Trophoblast cell (in vitro differentiated cells and primary cell): Measurements from ENCODE around the gene NBAS.
"Not testable (repeated sequence)": the region's sequence is repeated elsewhere in the genome, so short reads cannot be mapped to it uniquely, and the experiment has no call there.

Experiments used
- DNase-seq, 2 donors: peaks; one replicate each; pipeline ENCODE4 v3.0.0-alpha.2; 2016
- H2AFZ ChIP-seq: 2 replicates; pipeline ENCODE4 v1.6.1; 2013; ENCODE audit warnings: low read length, moderate library complexity, mild to moderate bottlenecking; ENCODE audit not compliant: insufficient read depth, poor library complexity
- H2AK5ac ChIP-seq: 2 replicates; pipeline ENCODE4 v1.6.1; 2013; ENCODE audit warnings: mild to moderate bottlenecking, low read length
- H2BK120ac ChIP-seq: 2 replicates; pipeline ENCODE4 v1.6.1; 2013; ENCODE audit warnings: low read length, mild to moderate bottlenecking, moderate library complexity; ENCODE audit not compliant: insufficient read depth, poor library complexity
- H2BK12ac ChIP-seq: 2 replicates; pipeline ENCODE4 v1.6.1; 2013; ENCODE audit warnings: mild to moderate bottlenecking, low read length, moderate library complexity
- H2BK5ac ChIP-seq: 2 replicates; pipeline ENCODE4 v1.6.1; 2013; ENCODE audit warnings: low read length, low read depth, moderate library complexity, mild to moderate bottlenecking; ENCODE audit not compliant: poor library complexity
- H3K14ac ChIP-seq: 2 replicates; pipeline ENCODE4 v1.6.1; 2013; ENCODE audit warnings: mild to moderate bottlenecking, low read length
- H3K18ac ChIP-seq: 2 replicates; pipeline ENCODE4 v1.6.1; 2013; ENCODE audit warnings: mild to moderate bottlenecking, low read length
- H3K23ac ChIP-seq: 2 replicates; pipeline ENCODE4 v1.6.1; 2013; ENCODE audit warnings: low read length
- H3K27ac ChIP-seq: 2 replicates; pipeline ENCODE4 v1.5.1; 2013; ENCODE audit warnings: low read depth, mild to moderate bottlenecking, inconsistent platforms, low read length, moderate library complexity
- H3K27me3 ChIP-seq: 2 replicates; pipeline ENCODE4 v1.6.1; 2013; ENCODE audit warnings: inconsistent platforms, mild to moderate bottlenecking, low read length, moderate library complexity; ENCODE audit not compliant: insufficient read depth
- H3K36me3 ChIP-seq, 2 experiments: 1 replicate in 1 of 2; 2 replicates in 1 of 2; pipeline ENCODE4 v1.6.1; 2013; ENCODE audit warnings: low read length in 2 of 2, mild to moderate bottlenecking in 2 of 2, moderate library complexity in 1 of 2; ENCODE audit not compliant: insufficient read depth in 2 of 2, control insufficient read depth in 1 of 2
- H3K4ac ChIP-seq: 2 replicates; pipeline ENCODE4 v1.6.1; 2013; ENCODE audit warnings: low read depth, mild to moderate bottlenecking, low read length, moderate library complexity
- H3K4me1 ChIP-seq, 2 experiments: 1 replicate in 1 of 2; 2 replicates in 1 of 2; pipeline ENCODE4 v1.6.1; 2013; ENCODE audit warnings: low read length in 2 of 2, mild to moderate bottlenecking in 2 of 2, moderate library complexity in 1 of 2; ENCODE audit not compliant: insufficient read depth in 2 of 2, control insufficient read depth in 1 of 2
- H3K4me2 ChIP-seq: 2 replicates; pipeline ENCODE4 v1.6.1; 2013; ENCODE audit warnings: inconsistent platforms, mild to moderate bottlenecking, low read length, moderate library complexity
- H3K4me3 ChIP-seq: 2 replicates; pipeline ENCODE4 v1.5.1; 2013; ENCODE audit warnings: mild to moderate bottlenecking, low read depth, low read length, inconsistent platforms
- H3K79me1 ChIP-seq: one replicate; pipeline ENCODE4 v1.6.1; 2013; ENCODE audit warnings: low read length
- H3K79me2 ChIP-seq: 2 replicates; pipeline ENCODE4 v1.6.1; 2013; ENCODE audit warnings: low read length, mild to moderate bottlenecking; ENCODE audit not compliant: control insufficient read depth, insufficient read depth, poor library complexity
- H3K9ac ChIP-seq: 2 replicates; pipeline ENCODE4 v1.6.1; 2013; ENCODE audit warnings: mild to moderate bottlenecking, low read length
- H3K9me3 ChIP-seq: 2 replicates; pipeline ENCODE4 v1.6.1; 2013; ENCODE audit warnings: low read depth, mild to moderate bottlenecking, control low read depth, inconsistent platforms, low read length; ENCODE audit not compliant: insufficient read depth
- H4K12ac ChIP-seq: 2 replicates; pipeline ENCODE4 v1.6.1; 2013; ENCODE audit warnings: low read depth, mild to moderate bottlenecking, low read length, moderate library complexity
- H4K8ac ChIP-seq: 2 replicates; pipeline ENCODE4 v1.6.1; 2013; ENCODE audit warnings: low read depth, mild to moderate bottlenecking, low read length, moderate library complexity
- H4K91ac ChIP-seq: one replicate; pipeline ENCODE4 v1.6.1; 2013; ENCODE audit warnings: low read depth, mild to moderate bottlenecking, low read length, moderate library complexity
- WGBS: extraction: QIAGEN DNeasy Blood & Tissue Kit; methylation state at CpG from one replicate; pipeline ENCODE4 v1.1.7; 2013; ENCODE audit warnings: missing lambda C conversion rate; ENCODE audit not compliant: insufficient read length, insufficient coverage; ENCODE audit errors: extremely low coverage; 5-methylcytosine and 5-hydroxymethylcytosine counted together

Gene NBAS

GRCh38 chr2:15410884-15411283 lies 150.2 kb downstream of the NBAS start:
- Histone ChIP-seq H2BK12ac (no peak overlapping the region), H3K36me3 (peaks cover 0 to 3% of the 10 kb centered on the region in 2 experiments), H3K23ac (no peak overlapping the region), H3K27ac (no peak overlapping the region), H3K4ac (no peak overlapping the region), H3K4me3 (no peak overlapping the region), H3K4me1 (no peaks in the 10 kb centered on the region), H4K8ac (no peak overlapping the region), H2AK5ac (no peak overlapping the region), H4K12ac (no peak overlapping the region), H3K18ac (no peak overlapping the region), H2AFZ (no peak overlapping the region), H4K91ac (no peak overlapping the region), H2BK120ac (no peak overlapping the region), H2BK5ac (no peak overlapping the region), H3K9me3 (no peaks in the 10 kb centered on the region), H3K27me3 (no peaks in the 10 kb centered on the region), H3K9ac (no peak overlapping the region), H3K14ac (no peak overlapping the region), H3K79me1 (no peaks in the 10 kb centered on the region), H3K4me2 (no peak overlapping the region), H3K79me2 (no peaks in the 10 kb centered on the region)
- no CpG with 5 or more reads among the region's 9 CpGs for WGBS
- DNase-seq = no peak

- Histone ChIP-seq H3K4me1 (no peaks in the 10 kb centered on the region), H2BK12ac (no peak overlapping the region), H3K27ac (no peak overlapping the region), H3K36me3 (peaks cover 0 to 3% of the 10 kb centered on the region in 2 experiments), H2AK5ac (no peak overlapping the region), H3K23ac (no peak overlapping the region), H3K27me3 (no peaks in the 10 kb centered on the region), H3K18ac (no peak overlapping the region), H2BK120ac (no peak overlapping the region), H3K14ac (no peak overlapping the region), H4K12ac (no peak overlapping the region), H3K79me1 (no peaks in the 10 kb centered on the region), H3K79me2 (no peaks in the 10 kb centered on the region), H2AFZ (no peak overlapping the region), H3K4me2 (no peak overlapping the region), H4K8ac (no peak overlapping the region), H2BK5ac (no peak overlapping the region), H3K9ac (no peak overlapping the region), H3K4ac (no peak overlapping the region), H4K91ac (no peak overlapping the region), H3K9me3 (no peaks in the 10 kb centered on the region), H3K4me3 (no peak overlapping the region)
- no CpG with 5 or more reads among the region's 3 CpGs for WGBS
- DNase-seq = no peak
Observed at GRCh38 chr2:15408759-15409158, 152.4 kb downstream of the NBAS start.

GRCh38 chr2:15407666-15408065 lies 153.5 kb downstream of the NBAS start:
- Histone ChIP-seq H2BK120ac (no peak overlapping the region), H2AK5ac (no peak overlapping the region), H3K4ac (no peak overlapping the region), H3K14ac (no peak overlapping the region), H2AFZ (no peak overlapping the region), H3K4me1 (no peaks in the 10 kb centered on the region), H3K79me2 (no peaks in the 10 kb centered on the region), H3K9ac (no peak overlapping the region), H3K36me3 (peaks cover 0 to 3% of the 10 kb centered on the region in 2 experiments), H3K4me3 (no peak overlapping the region), H4K91ac (no peak overlapping the region), H4K8ac (no peak overlapping the region), H3K23ac (no peak overlapping the region), H3K9me3 (no peaks in the 10 kb centered on the region), H2BK12ac (no peak overlapping the region), H3K18ac (no peak overlapping the region), H3K27ac (no peak overlapping the region), H2BK5ac (no peak overlapping the region), H3K27me3 (no peaks in the 10 kb centered on the region), H3K4me2 (no peak overlapping the region), H3K79me1 (no peaks in the 10 kb centered on the region), H4K12ac (no peak overlapping the region)
- no peak for DNase-seq
- no CpG with 5 or more reads among the region's 1 CpG for WGBS

- not testable (repeated sequence) for H3K9ac ChIP-seq
- WGBS = no CpG with 5 or more reads among the region's 9 CpGs
Observed at GRCh38 chr2:15404511-15404910, 156.6 kb downstream of the NBAS start.

More at GRCh38 chr2:15404511-15404910, 156.6 kb downstream of the NBAS start:
- H3K4me2 ChIP-seq, H3K18ac ChIP-seq, H3K79me2 ChIP-seq, H4K91ac ChIP-seq, H4K12ac ChIP-seq, H3K9me3 ChIP-seq, H3K4me3 ChIP-seq, H3K36me3 ChIP-seq, H3K4ac ChIP-seq, H2BK120ac ChIP-seq, H3K27ac ChIP-seq, H3K4me1 ChIP-seq, H4K8ac ChIP-seq, H3K23ac ChIP-seq, H2BK12ac ChIP-seq, H3K79me1 ChIP-seq, H3K14ac ChIP-seq, H2AK5ac ChIP-seq, H2BK5ac ChIP-seq, H3K27me3 ChIP-seq, H2AFZ ChIP-seq, DNase-seq: not testable (repeated sequence)
